HEK293 (cell line): ENCODE results near the gene XYLT2.
A peak's percentile ranks its signal among the peaks of the same experiment; 100 is the strongest.

Experiments
- BCL11B ChIP-seq: fragments of 450-650 bp; formaldehyde crosslinking; IDR thresholded peaks from 2 replicates; pipeline ENCODE4 v1.5.1; 2016; ENCODE audit warnings: low read depth, missing biosample characterization, missing genetic modification characterization
- KLF7 ChIP-seq: fragments of 450-650 bp; formaldehyde crosslinking; IDR thresholded peaks from 2 replicates; pipeline ENCODE4 v1.5.1; 2016; ENCODE audit warnings: missing biosample characterization, missing genetic modification characterization, borderline replicate concordance
- SALL2 ChIP-seq: fragments of 450-650 bp; formaldehyde crosslinking; IDR thresholded peaks from 2 replicates; pipeline ENCODE4 v1.5.0; 2017; ENCODE audit warnings: missing biosample characterization, mild to moderate bottlenecking, missing genetic modification characterization, borderline replicate concordance
- SP3 ChIP-seq: fragments of 450-650 bp; formaldehyde crosslinking; IDR thresholded peaks from 2 replicates; pipeline ENCODE4 v1.5.1; 2016; ENCODE audit warnings: missing biosample characterization, missing genetic modification characterization
- ZBTB1 ChIP-seq: fragments of 450-650 bp; formaldehyde crosslinking; IDR thresholded peaks from 2 replicates; pipeline ENCODE4 v1.5.1; 2016; ENCODE audit warnings: missing biosample characterization, missing genetic modification characterization
- ZEB2 ChIP-seq: fragments of 450-650 bp; formaldehyde crosslinking; IDR thresholded peaks from 2 replicates; pipeline ENCODE4 v1.5.1; 2016; ENCODE audit warnings: missing biosample characterization, missing genetic modification characterization
- ZFP69B ChIP-seq: fragments of 450-650 bp; formaldehyde crosslinking; IDR thresholded peaks from 2 replicates; pipeline ENCODE4 v1.5.1; 2016; ENCODE audit warnings: missing biosample characterization, missing genetic modification characterization
- ZNF146 ChIP-seq: fragments of 450-650 bp; formaldehyde crosslinking; IDR thresholded peaks from 2 replicates; pipeline ENCODE4 v1.5.1; 2016; ENCODE audit warnings: missing biosample characterization, missing genetic modification characterization
- ZNF155 ChIP-seq: fragments of 450-650 bp; formaldehyde crosslinking; IDR thresholded peaks from 2 replicates; pipeline ENCODE4 v1.5.1; 2016; ENCODE audit warnings: missing biosample characterization, missing genetic modification characterization
- ZNF184 ChIP-seq: fragments of 450-650 bp; IDR thresholded peaks from 2 replicates; pipeline ENCODE4 v1.5.1; 2018; ENCODE audit warnings: missing biosample characterization, mild to moderate bottlenecking, missing genetic modification characterization
- ZNF239 ChIP-seq: fragments of 450-650 bp; formaldehyde crosslinking; IDR thresholded peaks from 2 replicates; pipeline ENCODE4 v1.5.1; 2016; ENCODE audit warnings: missing biosample characterization, missing genetic modification characterization
- ZNF335 ChIP-seq: fragments of 450-650 bp; formaldehyde crosslinking; conservative IDR thresholded peaks from 2 replicates; pipeline ENCODE4 v1.5.1; 2016; ENCODE audit warnings: missing biosample characterization, missing genetic modification characterization
- ZNF354C ChIP-seq: fragments of 450-650 bp; formaldehyde crosslinking; IDR thresholded peaks from 2 replicates; pipeline ENCODE4 v1.5.1; 2016; ENCODE audit warnings: missing biosample characterization, missing genetic modification characterization, low read depth, borderline replicate concordance
- ZNF362 ChIP-seq: fragments of 450-650 bp; formaldehyde crosslinking; IDR thresholded peaks from 2 replicates; pipeline ENCODE4 v1.5.1; 2016; ENCODE audit warnings: missing biosample characterization, missing genetic modification characterization
- ZNF366 ChIP-seq: fragments of 450-650 bp; formaldehyde crosslinking; conservative IDR thresholded peaks from 2 replicates; pipeline ENCODE4 v1.5.1; 2016; ENCODE audit warnings: missing biosample characterization, missing genetic modification characterization
- ZNF391 ChIP-seq: fragments of 450-650 bp; formaldehyde crosslinking; IDR thresholded peaks from 2 replicates; pipeline ENCODE4 v1.5.1; 2016; ENCODE audit warnings: low read depth, missing biosample characterization, missing genetic modification characterization, borderline replicate concordance
- ZNF398 ChIP-seq: fragments of 450-650 bp; formaldehyde crosslinking; IDR thresholded peaks from 2 replicates; pipeline ENCODE4 v1.5.1; 2017; ENCODE audit warnings: missing biosample characterization, missing genetic modification characterization
- ZNF423 ChIP-seq: fragments of 450-650 bp; formaldehyde crosslinking; IDR thresholded peaks from 2 replicates; pipeline ENCODE4 v1.5.1; 2016; ENCODE audit warnings: missing biosample characterization, missing genetic modification characterization
- ZNF600 ChIP-seq: fragments of 450-650 bp; formaldehyde crosslinking; IDR thresholded peaks from 2 replicates; pipeline ENCODE4 v1.5.1; 2016; ENCODE audit warnings: missing biosample characterization, missing genetic modification characterization
- ZNF701 ChIP-seq: fragments of 450-650 bp; formaldehyde crosslinking; IDR thresholded peaks from 2 replicates; pipeline ENCODE4 v1.5.1; 2016; ENCODE audit warnings: missing biosample characterization, missing genetic modification characterization
- ZNF768 ChIP-seq: fragments of 450-650 bp; formaldehyde crosslinking; IDR thresholded peaks from 2 replicates; pipeline ENCODE4 v1.5.1; 2018; ENCODE audit warnings: missing biosample characterization, mild to moderate bottlenecking, missing genetic modification characterization
- ZSCAN30 ChIP-seq: fragments of 450-650 bp; IDR thresholded peaks from 2 replicates; pipeline ENCODE4 v1.5.1; 2018; ENCODE audit warnings: missing biosample characterization, mild to moderate bottlenecking, missing genetic modification characterization, moderate library complexity
- TF ChIP-seq, protein P1 (sequence below): fragments of 450-650 bp; formaldehyde crosslinking; IDR thresholded peaks from 2 replicates; pipeline ENCODE4 v1.5.1; 2016; ENCODE audit warnings: missing biosample characterization, missing genetic modification characterization
- TF ChIP-seq, protein P2 (sequence below): fragments of 450-650 bp; formaldehyde crosslinking; IDR thresholded peaks from 2 replicates; pipeline ENCODE4 v1.5.1; 2016; ENCODE audit warnings: missing biosample characterization, missing genetic modification characterization
- TF ChIP-seq, protein P3 (sequence below): fragments of 450-650 bp; formaldehyde crosslinking; IDR thresholded peaks from 2 replicates; pipeline ENCODE4 v1.5.1; 2017; ENCODE audit warnings: missing biosample characterization, missing genetic modification characterization
- TF ChIP-seq, protein P4 (sequence below): fragments of 450-650 bp; formaldehyde crosslinking; IDR thresholded peaks from 2 replicates; pipeline ENCODE4 v1.5.1; 2016; ENCODE audit warnings: missing biosample characterization, missing genetic modification characterization

XYLT2 gene

GRCh38 chr17:50372758-50373556, 27.0 kb downstream of the XYLT2 start, which contains the start of the genes EME1 and MRPL27 (continued):
- TF ChIP-seq ZNF366 (peak; percentile 75), ZNF239 (tag by site-specific recombination) (no peak), ZNF391 (tag by site-specific recombination) (0 out of 2 replicates have a peak, but pooled peaks have one; percentile 11), ZFP69B (tag by site-specific recombination) (peak; percentile 78), ZNF600 (tag by site-specific recombination) (peak; percentile 92), ZNF768 (tag by site-specific recombination) (no peak), ZNF155 (tag by site-specific recombination) (no peak), ZNF701 (tag by site-specific recombination) (no peak), ZEB2 (tag by site-specific recombination) (peak; percentile 86), SP3 (peak; percentile 88), ZSCAN30 (tag by site-specific recombination) (no peak; the same call in 1 of the 2 replicates), ZBTB1 (tag by site-specific recombination) (0 out of 2 replicates have a peak, but pooled peaks have one; percentile 62), ZNF362 (tag by site-specific recombination) (no peak), SALL2 (no peak), ZNF398 (tag by site-specific recombination) (no peak), ZNF184 (tag by site-specific recombination) (no peak), ZNF354C (no peak), BCL11B (tag by site-specific recombination) (no peak), ZNF423 (no peak), KLF7 (peak; percentile 92), ZNF335 (tag by site-specific recombination) (peak; percentile 99), ZNF146 (tag by site-specific recombination) (no peak)
- TF ChIP-seq, protein P1, sequence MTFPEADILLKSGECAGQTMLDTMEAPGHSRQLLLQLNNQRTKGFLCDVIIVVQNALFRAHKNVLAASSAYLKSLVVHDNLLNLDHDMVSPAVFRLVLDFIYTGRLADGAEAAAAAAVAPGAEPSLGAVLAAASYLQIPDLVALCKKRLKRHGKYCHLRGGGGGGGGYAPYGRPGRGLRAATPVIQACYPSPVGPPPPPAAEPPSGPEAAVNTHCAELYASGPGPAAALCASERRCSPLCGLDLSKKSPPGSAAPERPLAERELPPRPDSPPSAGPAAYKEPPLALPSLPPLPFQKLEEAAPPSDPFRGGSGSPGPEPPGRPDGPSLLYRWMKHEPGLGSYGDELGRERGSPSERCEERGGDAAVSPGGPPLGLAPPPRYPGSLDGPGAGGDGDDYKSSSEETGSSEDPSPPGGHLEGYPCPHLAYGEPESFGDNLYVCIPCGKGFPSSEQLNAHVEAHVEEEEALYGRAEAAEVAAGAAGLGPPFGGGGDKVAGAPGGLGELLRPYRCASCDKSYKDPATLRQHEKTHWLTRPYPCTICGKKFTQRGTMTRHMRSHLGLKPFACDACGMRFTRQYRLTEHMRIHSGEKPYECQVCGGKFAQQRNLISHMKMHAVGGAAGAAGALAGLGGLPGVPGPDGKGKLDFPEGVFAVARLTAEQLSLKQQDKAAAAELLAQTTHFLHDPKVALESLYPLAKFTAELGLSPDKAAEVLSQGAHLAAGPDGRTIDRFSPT (tag by site-specific recombination), result no peak
- TF ChIP-seq, protein P2, sequence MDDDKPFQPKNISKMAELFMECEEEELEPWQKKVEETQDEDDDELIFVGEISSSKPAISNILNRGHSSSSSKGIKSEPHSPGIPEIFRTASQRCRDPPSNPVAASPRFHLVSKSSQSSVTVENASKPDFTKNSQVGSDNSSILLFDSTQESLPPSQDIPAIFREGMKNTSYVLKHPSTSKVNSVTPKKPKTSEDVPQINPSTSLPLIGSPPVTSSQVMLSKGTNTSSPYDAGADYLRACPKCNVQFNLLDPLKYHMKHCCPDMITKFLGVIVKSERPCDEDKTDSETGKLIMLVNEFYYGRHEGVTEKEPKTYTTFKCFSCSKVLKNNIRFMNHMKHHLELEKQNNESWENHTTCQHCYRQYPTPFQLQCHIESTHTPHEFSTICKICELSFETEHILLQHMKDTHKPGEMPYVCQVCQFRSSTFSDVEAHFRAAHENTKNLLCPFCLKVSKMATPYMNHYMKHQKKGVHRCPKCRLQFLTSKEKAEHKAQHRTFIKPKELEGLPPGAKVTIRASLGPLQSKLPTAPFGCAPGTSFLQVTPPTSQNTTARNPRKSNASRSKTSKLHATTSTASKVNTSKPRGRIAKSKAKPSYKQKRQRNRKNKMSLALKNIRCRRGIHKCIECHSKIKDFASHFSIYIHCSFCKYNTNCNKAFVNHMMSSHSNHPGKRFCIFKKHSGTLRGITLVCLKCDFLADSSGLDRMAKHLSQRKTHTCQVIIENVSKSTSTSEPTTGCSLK (tag by site-specific recombination), result no peak
- TF ChIP-seq, protein P3, sequence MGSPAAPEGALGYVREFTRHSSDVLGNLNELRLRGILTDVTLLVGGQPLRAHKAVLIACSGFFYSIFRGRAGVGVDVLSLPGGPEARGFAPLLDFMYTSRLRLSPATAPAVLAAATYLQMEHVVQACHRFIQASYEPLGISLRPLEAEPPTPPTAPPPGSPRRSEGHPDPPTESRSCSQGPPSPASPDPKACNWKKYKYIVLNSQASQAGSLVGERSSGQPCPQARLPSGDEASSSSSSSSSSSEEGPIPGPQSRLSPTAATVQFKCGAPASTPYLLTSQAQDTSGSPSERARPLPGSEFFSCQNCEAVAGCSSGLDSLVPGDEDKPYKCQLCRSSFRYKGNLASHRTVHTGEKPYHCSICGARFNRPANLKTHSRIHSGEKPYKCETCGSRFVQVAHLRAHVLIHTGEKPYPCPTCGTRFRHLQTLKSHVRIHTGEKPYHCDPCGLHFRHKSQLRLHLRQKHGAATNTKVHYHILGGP (tag by site-specific recombination), result no peak
- TF ChIP-seq, protein P4, sequence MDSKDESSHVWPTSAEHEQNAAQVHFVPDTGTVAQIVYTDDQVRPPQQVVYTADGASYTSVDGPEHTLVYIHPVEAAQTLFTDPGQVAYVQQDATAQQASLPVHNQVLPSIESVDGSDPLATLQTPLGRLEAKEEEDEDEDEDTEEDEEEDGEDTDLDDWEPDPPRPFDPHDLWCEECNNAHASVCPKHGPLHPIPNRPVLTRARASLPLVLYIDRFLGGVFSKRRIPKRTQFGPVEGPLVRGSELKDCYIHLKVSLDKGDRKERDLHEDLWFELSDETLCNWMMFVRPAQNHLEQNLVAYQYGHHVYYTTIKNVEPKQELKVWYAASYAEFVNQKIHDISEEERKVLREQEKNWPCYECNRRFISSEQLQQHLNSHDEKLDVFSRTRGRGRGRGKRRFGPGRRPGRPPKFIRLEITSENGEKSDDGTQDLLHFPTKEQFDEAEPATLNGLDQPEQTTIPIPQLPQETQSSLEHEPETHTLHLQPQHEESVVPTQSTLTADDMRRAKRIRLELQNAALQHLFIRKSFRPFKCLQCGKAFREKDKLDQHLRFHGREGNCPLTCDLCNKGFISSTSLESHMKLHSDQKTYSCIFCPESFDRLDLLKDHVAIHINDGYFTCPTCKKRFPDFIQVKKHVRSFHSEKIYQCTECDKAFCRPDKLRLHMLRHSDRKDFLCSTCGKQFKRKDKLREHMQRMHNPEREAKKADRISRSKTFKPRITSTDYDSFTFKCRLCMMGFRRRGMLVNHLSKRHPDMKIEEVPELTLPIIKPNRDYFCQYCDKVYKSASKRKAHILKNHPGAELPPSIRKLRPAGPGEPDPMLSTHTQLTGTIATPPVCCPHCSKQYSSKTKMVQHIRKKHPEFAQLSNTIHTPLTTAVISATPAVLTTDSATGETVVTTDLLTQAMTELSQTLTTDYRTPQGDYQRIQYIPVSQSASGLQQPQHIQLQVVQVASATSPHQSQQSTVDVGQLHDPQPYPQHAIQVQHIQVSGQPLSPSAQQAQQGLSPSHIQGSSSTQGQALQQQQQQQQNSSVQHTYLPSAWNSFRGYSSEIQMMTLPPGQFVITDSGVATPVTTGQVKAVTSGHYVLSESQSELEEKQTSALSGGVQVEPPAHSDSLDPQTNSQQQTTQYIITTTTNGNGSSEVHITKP (tag by site-specific recombination), result 0 out of 2 replicates have a peak, but pooled peaks have one; percentile 50
